B cell (primary cell): ENCODE measurements around the gene TMPRSS11A. TPM values are rescaled to one million over a fixed set of nuclear protein-coding genes. Genes with fewer than 3 reads are reported as not detected.

Source experiments
- ATAC-seq: fragments of 200-7000 bp; cut with Tn5 transposase; one replicate; pipeline ENCODE4 v1.10.0; 2021; ENCODE audit warnings: low read depth, mild to moderate bottlenecking, moderate number of reproducible peaks, moderate library complexity
- CTCF ChIA-PET: fragments of 350-600 bp; sonication (Branson Sonifier 250); formaldehyde crosslinking; loops from one replicate; lab custom pipeline; 2021; ENCODE audit warnings: antibody characterized with exemption, inconsistent platforms; lab: Charles Lee
- POLR2A ChIA-PET: fragments of 350-600 bp; sonication (Branson Sonifier 250); formaldehyde crosslinking; loops from one replicate; lab custom pipeline; 2021; ENCODE audit warnings: antibody characterized with exemption; lab: Charles Lee
- DNase-seq: peaks from one replicate; pipeline ENCODE4 v3.0.0; 2013
- H2AFZ ChIP-seq: 2 replicates; pipeline ENCODE4 v1.6.1; 2012; ENCODE audit warnings: mild to moderate bottlenecking, low read depth, low read length; ENCODE audit not compliant: insufficient read depth, poor library complexity, severe bottlenecking
- H3K27ac ChIP-seq, 2 donors: 1 replicate in 1 of 2; 2 replicates in 1 of 2; pipeline ENCODE4 v1.5.1; 2012 to 2013; ENCODE audit warnings: low read length in 2 of 2, mild to moderate bottlenecking in 2 of 2, moderate library complexity in 1 of 2
- H3K27me3 ChIP-seq, 4 experiments: fragments of 200-600 bp in 1 of 4; sonication (generic) in 1 of 4; replicated peaks in 1 of 4; 1 replicate in 2 of 4; 2 replicates in 2 of 4; pipeline versions ENCODE4 v1.6.1 to v1.7.0; 2013 to 2016; ENCODE audit warnings: low read length in 3 of 4, mild to moderate bottlenecking in 2 of 4, mixed read lengths in 1 of 4, moderate library complexity in 1 of 4; ENCODE audit not compliant: insufficient read depth in 4 of 4, control insufficient read depth in 3 of 4; ENCODE audit errors: control extremely low read depth in 1 of 4
- H3K36me3 ChIP-seq, 2 experiments: replicated peaks in 1 of 2; 1 replicate in 1 of 2; 2 replicates in 1 of 2; pipeline versions ENCODE4 v1.6.1 to v1.7.1; 2013; ENCODE audit warnings: low read length in 1 of 2; ENCODE audit not compliant: insufficient read depth in 2 of 2, control insufficient read depth in 1 of 2; ENCODE audit errors: control extremely low read depth in 1 of 2, extremely low read depth in 1 of 2
- H3K4me1 ChIP-seq, 2 donors: fragments of 200-600 bp in 1 of 2; sonication (generic) in 1 of 2; 1 replicate in 1 of 2; 2 replicates in 1 of 2; pipeline versions ENCODE4 v1.5.1 to v1.6.1; 2013 to 2017; ENCODE audit warnings: low read length in 2 of 2; ENCODE audit not compliant: control insufficient read depth in 2 of 2, insufficient read depth in 2 of 2
- H3K4me2 ChIP-seq: replicated peaks from 2 replicates; pipeline ENCODE3; 2012; ENCODE audit warnings: mild to moderate bottlenecking, low read depth, low read length; ENCODE audit not compliant: poor library complexity, severe bottlenecking
- H3K4me3 ChIP-seq, 5 experiments: fragments of 200-600 bp in 1 of 5; sonication (generic) in 1 of 5; 1 replicate in 3 of 5; 2 replicates in 2 of 5; pipeline versions ENCODE4 v1.5.1 to v1.7.0; 2011 to 2016; ENCODE audit warnings: low read length in 4 of 5, mild to moderate bottlenecking in 4 of 5, low read depth in 2 of 5, control low read depth in 1 of 5, moderate library complexity in 1 of 5; ENCODE audit not compliant: insufficient read depth in 1 of 5; ENCODE audit errors: control extremely low read depth in 1 of 5, extremely low read depth in 1 of 5
- H3K79me2 ChIP-seq: fragments of 200-600 bp; sonication (generic); one replicate; pipeline ENCODE4 v1.6.0; 2016; ENCODE audit warnings: low read length; ENCODE audit not compliant: control insufficient read depth, insufficient read depth
- H3K9ac ChIP-seq: fragments of 200-600 bp; sonication (generic); 2 replicates; pipeline ENCODE4 v1.6.1; 2017; ENCODE audit warnings: mild to moderate bottlenecking, low read length, moderate library complexity
- H3K9me3 ChIP-seq, 3 donors: one replicate each; pipeline versions ENCODE4 v1.6.1 to v1.7.1; 2013; ENCODE audit warnings: low read length in 2 of 3; ENCODE audit not compliant: control insufficient read depth in 2 of 3, insufficient read depth in 1 of 3; ENCODE audit errors: control extremely low read depth in 1 of 3
- H4K20me1 ChIP-seq: 2 replicates; pipeline ENCODE4 v1.6.0; 2012; ENCODE audit warnings: mild to moderate bottlenecking, low read length; ENCODE audit not compliant: insufficient read depth, control insufficient read depth, poor library complexity, severe bottlenecking
- H3K27ac Mint-ChIP-seq: one replicate; pipeline ENCODE4 v1.8.0; 2021; ENCODE audit warnings: mixed read lengths
- H3K27me3 Mint-ChIP-seq: one replicate; pipeline ENCODE4 v1.8.0; 2021; ENCODE audit warnings: mixed read lengths
- H3K4me1 Mint-ChIP-seq: one replicate; pipeline ENCODE4 v1.8.0; 2021; ENCODE audit warnings: mixed read lengths
- H3K4me3 Mint-ChIP-seq: one replicate; pipeline ENCODE4 v1.8.0; 2021; ENCODE audit warnings: mixed read lengths
- H3K9me3 Mint-ChIP-seq: one replicate; pipeline ENCODE4 v1.8.0; 2022; ENCODE audit warnings: mixed read lengths; ENCODE audit not compliant: insufficient read depth
- CTCF ChIP-seq: fragments of 200-600 bp; IDR thresholded peaks from one replicate; pipeline ENCODE4 v1.8.0; 2022; ENCODE audit warnings: antibody characterized with exemption, mild to moderate bottlenecking
- EZH2 ChIP-seq: IDR thresholded peaks from 2 replicates; pipeline ENCODE4 v1.6.1; 2012; ENCODE audit warnings: borderline replicate concordance, low read depth, mild to moderate bottlenecking, moderate library complexity, low read length; ENCODE audit not compliant: insufficient read depth, poor library complexity, severe bottlenecking
- WGBS: methylation state at CpG from one replicate; pipeline ENCODE4 v1.1.5; 2013; ENCODE audit warnings: missing lambda C conversion rate; ENCODE audit not compliant: insufficient coverage; 5-methylcytosine and 5-hydroxymethylcytosine counted together
- intact Hi-C: fragments of 100-400 bp; cut with micrococcal nuclease; formaldehyde crosslinking; loops from one replicate; pipeline ENCODE4 v1.10.0; 2022
- polyA plus RNA-seq: library from polyadenylated mRNA; depleted of rRNA; stranded (reverse); fragments of >200 nt; gene quantifications from 2 replicates; pipeline ENCODE4 v1.2.3, GENCODE V29; 2012
- total RNA-seq, 2 donors: library from RNA; stranded (reverse); fragments of 120-200 nt in 1 of 2; gene quantifications; 1 replicate in 1 of 2; 2 replicates in 1 of 2; pipeline versions ENCODE4 v1.2.3 to v1.2.4, GENCODE V29; 2013 to 2022

TMPRSS11A gene
- total and polyA plus RNA-seq, 2 donors (not counting 1 experiment from before 2014, with no cell fraction given): not detected

- Mint-ChIP-seq H3K27me3 (peaks cover 6% of the 10 kb centered on the region), H3K9me3 (peaks cover 3% of the 10 kb centered on the region), H3K27ac (no peak overlapping the region), H3K4me3 (no peak overlapping the region), H3K4me1 (peaks cover 2% of the 10 kb centered on the region)
- H3K27ac ChIP-seq: no peak overlapping the region
- no peak for TF ChIP-seq EZH2
- no peak for TF ChIP-seq CTCF
- H3K4me1 ChIP-seq: no peaks in the 10 kb centered on the region
- ChIA-PET POLR2A (no interaction called here), CTCF (no interaction called here)
- H2AFZ ChIP-seq: no peak overlapping the region
- intact Hi-C loops: no loop called here
- H3K4me3 ChIP-seq: no peak overlapping the region
- peaks cover 0 to 2% (median 0%) of the 10 kb centered on the region in 3 donors for H3K9me3 ChIP-seq
- no peaks in the 10 kb centered on the region for H3K36me3 ChIP-seq
- DNase-seq: no peak
- H3K4me2 ChIP-seq: no peak overlapping the region
- H3K79me2 ChIP-seq: no peaks in the 10 kb centered on the region
- no peak for ATAC-seq
- WGBS: no CpG with 5 or more reads among the region's 1 CpG
- H4K20me1 ChIP-seq: no peaks in the 10 kb centered on the region
- H3K9ac ChIP-seq: no peak overlapping the region
- H3K27me3 ChIP-seq: no peaks in the 10 kb centered on the region
Observed at GRCh38 chr4:67933755-67934154, 29.5 kb downstream of the TMPRSS11A start.

GRCh38 chr4:67933038-67933437 lies 30.3 kb downstream of the TMPRSS11A start:
- 93% methylated on average over 3 of the region's 5 CpGs for WGBS
- Histone ChIP-seq H3K4me2 (no peak overlapping the region), H3K79me2 (no peaks in the 10 kb centered on the region), H3K4me3 (no peak overlapping the region), H3K4me1 (no peaks in the 10 kb centered on the region), H3K36me3 (no peaks in the 10 kb centered on the region), H3K9me3 (peaks cover 0 to 2% (median 0%) of the 10 kb centered on the region in 3 donors), H3K27me3 (no peaks in the 10 kb centered on the region), H3K9ac (no peak overlapping the region), H4K20me1 (no peaks in the 10 kb centered on the region), H2AFZ (no peak overlapping the region), H3K27ac (no peak overlapping the region)
- no peak for TF ChIP-seq EZH2
- TF ChIP-seq CTCF: no peak
- ChIA-PET POLR2A (no interaction called here), CTCF (no interaction called here)
- no peak for DNase-seq
- Mint-ChIP-seq H3K4me1 (peaks cover 2% of the 10 kb centered on the region), H3K9me3 (peaks cover under 1% of the 10 kb centered on the region), H3K4me3 (no peak overlapping the region), H3K27me3 (peaks cover 6% of the 10 kb centered on the region), H3K27ac (no peak overlapping the region)
- no peak for ATAC-seq
- intact Hi-C loops: no loop called here
